ENCODE data around the gene CHRNB4. TPM values are rescaled to one million over a fixed set of nuclear protein-coding genes. Genes with fewer than 3 reads are reported as not detected.

The CHRNB4 gene
- total RNA-seq, 1 experiment from 2014 or later: 1.3 TPM

DNA sequence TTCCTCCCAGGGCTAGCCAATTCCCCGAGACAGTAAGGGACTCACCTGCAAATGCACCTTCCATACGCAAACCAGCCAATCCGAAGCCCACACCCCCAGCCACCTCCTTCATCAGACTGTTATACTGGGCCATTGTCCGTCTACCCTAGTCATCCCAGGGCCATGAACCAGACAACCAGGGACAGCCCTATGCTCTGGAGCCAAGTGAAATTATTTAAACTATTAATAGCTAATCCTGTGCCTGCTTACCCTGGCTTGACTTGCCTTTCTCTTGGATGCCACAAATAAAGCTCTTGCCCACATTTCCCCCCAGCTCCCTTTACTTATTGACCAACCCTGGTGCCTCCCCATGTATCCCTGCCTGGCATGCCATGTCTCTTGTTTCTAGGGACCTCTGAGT is 4.0 kb upstream of the CHRNB4 start:
- no peaks in the 10 kb centered on the region for H3K27me3 ChIP-seq (replicated peaks; ENCODE audit: control insufficient read depth, insufficient read depth, low read length)
- no TSS peak for BruUV-seq (replicated peaks)
- no peaks in the 10 kb centered on the region for H3K36me3 Mint-ChIP-seq (ENCODE audit: insufficient read depth, unreplicated experiment)
- no peak overlapping the region for H3K27ac Mint-ChIP-seq (ENCODE audit: unreplicated experiment)
- ChIA-PET POLR2A (no interaction called here), CTCF (no interaction called here)
- no peaks in the 10 kb centered on the region for H3K4me1 Mint-ChIP-seq (ENCODE audit: low read depth, unreplicated experiment)
- no peak for DNase-seq
- TF ChIP-seq CTCF (IDR thresholded peaks at IDR 0.05; ENCODE audit: insufficient read depth in 1 of 2, low read depth in 1 of 2, low read length in 1 of 2, severe bottlenecking in 1 of 2, unreplicated experiment in 1 of 2): no peak
- no peaks in the 10 kb centered on the region for H3K9me3 ChIP-seq
- H3K27me3 Mint-ChIP-seq (ENCODE audit: insufficient read depth, unreplicated experiment): no peaks in the 10 kb centered on the region
- no peak overlapping the region for H3K4me3 Mint-ChIP-seq (ENCODE audit: unreplicated experiment)
- H3K4me3 ChIP-seq (ENCODE audit: low read depth, low read length): no peak overlapping the region
- H3K4me1 ChIP-seq: no peaks in the 10 kb centered on the region
- intact Hi-C loops (cut with micrococcal nuclease; ENCODE audit: unreplicated experiment): no loop called here
- no peaks in the 10 kb centered on the region for H3K36me3 ChIP-seq (ENCODE audit: control insufficient read depth, insufficient read depth, low read length)
- H3K9me3 Mint-ChIP-seq (ENCODE audit: unreplicated experiment): no peaks in the 10 kb centered on the region

DNA sequence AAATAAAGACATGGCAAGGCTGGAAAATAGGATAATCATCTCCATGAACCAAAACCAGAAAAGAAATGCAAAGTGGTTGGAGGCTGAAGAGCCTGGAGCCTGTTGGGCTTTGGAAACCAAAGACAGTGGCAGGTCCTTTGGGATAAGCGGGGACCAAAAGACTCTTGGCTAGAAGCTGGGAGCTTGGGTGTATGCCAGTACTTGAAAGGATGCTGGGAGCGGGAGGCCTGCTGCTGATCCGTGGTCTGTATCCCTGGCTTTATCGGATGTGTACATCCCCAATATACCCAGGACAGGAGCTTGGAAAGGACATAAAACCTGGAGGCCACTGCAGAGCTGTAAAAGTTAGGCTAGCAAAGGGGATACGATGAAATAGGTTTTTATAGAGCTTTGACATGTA is 1.3 kb upstream of the CHRNB4 start:
- intact Hi-C loops (cut with micrococcal nuclease; ENCODE audit: unreplicated experiment): no loop called here
- Histone ChIP-seq H3K9me3 (no peaks in the 10 kb centered on the region), H3K27me3 (replicated peaks; ENCODE audit: control insufficient read depth, insufficient read depth, low read length) (no peaks in the 10 kb centered on the region), H3K4me3 (ENCODE audit: low read depth, low read length) (no peak overlapping the region), H3K4me1 (no peaks in the 10 kb centered on the region), H3K36me3 (ENCODE audit: control insufficient read depth, insufficient read depth, low read length) (no peaks in the 10 kb centered on the region)
- H3K27me3 Mint-ChIP-seq (ENCODE audit: insufficient read depth, unreplicated experiment): peaks cover under 1% of the 10 kb centered on the region
- no peak overlapping the region for H3K4me3 Mint-ChIP-seq (ENCODE audit: unreplicated experiment)
- no peaks in the 10 kb centered on the region for H3K4me1 Mint-ChIP-seq (ENCODE audit: low read depth, unreplicated experiment)
- no peaks in the 10 kb centered on the region for H3K9me3 Mint-ChIP-seq (ENCODE audit: unreplicated experiment)
- ChIA-PET CTCF (no interaction called here), POLR2A (no interaction called here)
- DNase-seq: no peak
- no peak for TF ChIP-seq CTCF (IDR thresholded peaks at IDR 0.05; ENCODE audit: insufficient read depth in 1 of 2, low read depth in 1 of 2, low read length in 1 of 2, severe bottlenecking in 1 of 2, unreplicated experiment in 1 of 2)
- no peak overlapping the region for H3K27ac Mint-ChIP-seq (ENCODE audit: unreplicated experiment)
- no peaks in the 10 kb centered on the region for H3K36me3 Mint-ChIP-seq (ENCODE audit: insufficient read depth, unreplicated experiment)
- no TSS peak for BruUV-seq (replicated peaks)

- H3K4me1 Mint-ChIP-seq (ENCODE audit: low read depth, unreplicated experiment): no peaks in the 10 kb centered on the region
- Histone ChIP-seq H3K4me1 (no peaks in the 10 kb centered on the region), H3K4me3 (ENCODE audit: low read depth, low read length) (no peak overlapping the region), H3K9me3 (no peaks in the 10 kb centered on the region), H3K27me3 (replicated peaks; ENCODE audit: control insufficient read depth, insufficient read depth, low read length) (no peaks in the 10 kb centered on the region), H3K36me3 (ENCODE audit: control insufficient read depth, insufficient read depth, low read length) (no peaks in the 10 kb centered on the region)
- no peaks in the 10 kb centered on the region for H3K9me3 Mint-ChIP-seq (ENCODE audit: unreplicated experiment)
- H3K27me3 Mint-ChIP-seq (ENCODE audit: insufficient read depth, unreplicated experiment): peaks cover 4% of the 10 kb centered on the region
- no peak for TF ChIP-seq CTCF (IDR thresholded peaks at IDR 0.05; ENCODE audit: insufficient read depth in 1 of 2, low read depth in 1 of 2, low read length in 1 of 2, severe bottlenecking in 1 of 2, unreplicated experiment in 1 of 2)
- no peaks in the 10 kb centered on the region for H3K36me3 Mint-ChIP-seq (ENCODE audit: insufficient read depth, unreplicated experiment)
- H3K4me3 Mint-ChIP-seq (ENCODE audit: unreplicated experiment): peak overlapping the region; percentile 80
- H3K27ac Mint-ChIP-seq (ENCODE audit: unreplicated experiment): no peak overlapping the region
- intact Hi-C loops (cut with micrococcal nuclease; ENCODE audit: unreplicated experiment): no loop called here
- POLR2A ChIA-PET: no interaction called here
- no peak for DNase-seq
- no TSS peak for BruUV-seq (replicated peaks)
- CTCF ChIA-PET: no interaction called here
Measured at GRCh38 chr15:78641749-78642275, 802 bp upstream of the CHRNB4 start.
